Neuronal stem cell (in vitro differentiated cells): Measurements from ENCODE around the gene VPS13D.

Experiments
- DNase-seq: peaks from one replicate; pipeline ENCODE4 v3.0.0-alpha.2; 2013; ENCODE audit warnings: low spot score
- H2AFZ ChIP-seq: one replicate; pipeline ENCODE4 v1.6.1; 2013; ENCODE audit warnings: mild to moderate bottlenecking, low read length, inconsistent platforms
- H2AK5ac ChIP-seq: 2 replicates; pipeline ENCODE4 v1.6.1; 2013; ENCODE audit warnings: low read depth, mild to moderate bottlenecking, inconsistent platforms, low read length, moderate library complexity, mixed read lengths
- H2BK120ac ChIP-seq: 2 replicates; pipeline ENCODE4 v1.6.1; 2013; ENCODE audit warnings: low read depth, mild to moderate bottlenecking, inconsistent platforms, low read length, moderate library complexity, mixed read lengths
- H2BK12ac ChIP-seq: one replicate; pipeline ENCODE4 v1.6.1; 2013; ENCODE audit warnings: low read length, inconsistent platforms
- H2BK15ac ChIP-seq: 2 replicates; pipeline ENCODE4 v1.6.1; 2013; ENCODE audit warnings: mild to moderate bottlenecking, low read length, inconsistent platforms, mixed read lengths
- H2BK5ac ChIP-seq: one replicate; pipeline ENCODE4 v1.6.1; 2013; ENCODE audit warnings: inconsistent platforms, mild to moderate bottlenecking, low read length, moderate library complexity
- H3K14ac ChIP-seq: one replicate; pipeline ENCODE4 v1.6.1; 2013; ENCODE audit warnings: low read length, inconsistent platforms
- H3K18ac ChIP-seq: 2 replicates; pipeline ENCODE4 v1.6.1; 2013; ENCODE audit warnings: low read length, inconsistent platforms
- H3K23ac ChIP-seq: 2 replicates; pipeline ENCODE4 v1.6.1; 2013; ENCODE audit warnings: low read depth, mild to moderate bottlenecking, mixed read lengths, low read length, inconsistent platforms; ENCODE audit not compliant: poor library complexity
- H3K27ac ChIP-seq: replicated peaks from 3 replicates; pipeline ENCODE4 v1.5.1; 2013; ENCODE audit warnings: low read length, inconsistent platforms
- H3K27me3 ChIP-seq, 3 experiments: 2 replicates each; pipeline ENCODE4 v1.6.1; 2013; ENCODE audit warnings: low read length in 3 of 3, mild to moderate bottlenecking in 2 of 3, inconsistent platforms in 1 of 3, low read depth in 1 of 3, mixed read lengths in 1 of 3, moderate library complexity in 1 of 3; ENCODE audit not compliant: control insufficient read depth in 3 of 3, insufficient read depth in 3 of 3
- H3K36me3 ChIP-seq, 2 donors: replicated peaks in 1 of 2; 2 replicates each; pipeline ENCODE4 v1.6.1; 2013; ENCODE audit warnings: low read length in 2 of 2; ENCODE audit not compliant: control insufficient read depth in 2 of 2, insufficient read depth in 2 of 2
- H3K4ac ChIP-seq: 2 replicates; pipeline ENCODE4 v1.6.1; 2013; ENCODE audit warnings: inconsistent platforms, mild to moderate bottlenecking, low read length, moderate library complexity
- H3K4me1 ChIP-seq, 2 donors: 1 replicate in 1 of 2; 2 replicates in 1 of 2; pipeline ENCODE4 v1.6.1; 2013; ENCODE audit warnings: low read length in 2 of 2, low read depth in 1 of 2; ENCODE audit not compliant: control insufficient read depth in 2 of 2, insufficient read depth in 1 of 2
- H3K4me2 ChIP-seq: one replicate; pipeline ENCODE4 v1.6.1; 2013; ENCODE audit warnings: mild to moderate bottlenecking, low read length, inconsistent platforms; ENCODE audit not compliant: insufficient read depth, poor library complexity, severe bottlenecking
- H3K4me3 ChIP-seq, 2 donors: 2 replicates each; pipeline ENCODE4 v1.5.1; 2013; ENCODE audit warnings: low read length in 2 of 2, mild to moderate bottlenecking in 2 of 2, inconsistent platforms in 1 of 2, moderate library complexity in 1 of 2
- H3K79me1 ChIP-seq: one replicate; pipeline ENCODE4 v1.6.1; 2013; ENCODE audit warnings: low read depth, mild to moderate bottlenecking, inconsistent platforms, low read length, moderate library complexity
- H3K9ac ChIP-seq: one replicate; pipeline ENCODE4 v1.6.1; 2013; ENCODE audit warnings: mild to moderate bottlenecking, low read depth, low read length, inconsistent platforms; ENCODE audit not compliant: poor library complexity
- H3K9me3 ChIP-seq, 2 donors: replicated peaks in 1 of 2; 2 replicates each; pipeline versions ENCODE3 to v1.6.1; 2013; ENCODE audit warnings: low read length in 2 of 2, mild to moderate bottlenecking in 2 of 2, inconsistent platforms in 1 of 2, low read depth in 1 of 2, mixed read lengths in 1 of 2, moderate library complexity in 1 of 2; ENCODE audit not compliant: control insufficient read depth in 2 of 2, insufficient read depth in 1 of 2
- H4K8ac ChIP-seq: one replicate; pipeline ENCODE4 v1.6.1; 2013; ENCODE audit warnings: low read depth, mild to moderate bottlenecking, inconsistent platforms, low read length, moderate library complexity
- H4K91ac ChIP-seq: one replicate; pipeline ENCODE4 v1.6.1; 2013; ENCODE audit warnings: low read length, low read depth, mild to moderate bottlenecking, inconsistent platforms; ENCODE audit not compliant: poor library complexity
- WGBS, 2 donors: extraction: QIAGEN DNeasy Blood & Tissue Kit; methylation state at CpG; one replicate each; pipeline ENCODE4 v1.1.7; 2013; ENCODE audit warnings: missing lambda C conversion rate in 2 of 2, mixed read lengths in 1 of 2; ENCODE audit not compliant: insufficient read length in 2 of 2, insufficient replicate concordance in 1 of 2; ENCODE audit errors: extremely low coverage in 2 of 2; 5-methylcytosine and 5-hydroxymethylcytosine counted together

The VPS13D gene

DNA sequence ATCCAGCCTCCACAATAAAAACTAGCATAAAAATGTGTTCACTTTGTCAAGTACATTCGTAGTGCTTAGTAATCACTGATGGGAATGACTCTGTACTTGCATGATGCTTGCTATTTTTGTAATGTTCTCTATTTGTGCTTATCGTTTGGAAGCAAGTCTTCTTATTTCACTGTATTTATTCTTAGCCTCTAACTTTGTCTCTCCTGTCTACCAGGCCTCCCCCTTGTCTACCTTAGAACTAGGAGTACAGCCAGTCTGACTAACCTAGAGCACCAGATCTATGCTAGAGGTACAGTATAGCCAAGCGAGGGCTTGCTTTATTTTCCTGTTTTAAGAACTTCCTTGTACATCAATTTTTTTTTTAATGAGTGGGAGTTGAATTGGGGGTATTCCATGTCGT, 108.2 kb downstream of the VPS13D start:
- WGBS, 2 donors: no CpG with 5 or more reads among the region's 4 CpGs
- H3K4me3 ChIP-seq: no peak overlapping the region
- H3K36me3 ChIP-seq: peaks cover 2 to 25% of the 10 kb centered on the region in 2 donors

DNA sequence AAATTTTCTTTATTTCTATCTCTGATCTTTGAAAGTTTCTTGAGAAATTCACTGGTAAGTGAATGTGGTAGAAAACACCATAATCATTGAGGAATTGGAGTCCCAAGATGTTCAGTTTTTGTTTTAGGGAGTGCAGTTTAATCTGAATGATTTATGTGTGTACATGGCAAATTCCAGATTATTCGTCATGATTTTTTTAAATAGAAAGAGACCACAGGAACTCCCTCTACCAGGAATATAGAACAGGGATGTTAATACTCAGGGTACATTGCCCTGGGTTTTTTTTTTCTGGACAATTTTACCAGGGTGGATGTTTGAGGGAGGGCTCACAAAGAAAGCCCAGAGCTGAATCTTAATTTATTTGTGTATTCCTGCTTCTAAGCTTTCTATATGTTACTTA, 109.0 kb downstream of the VPS13D start:
- Histone ChIP-seq H3K4me1 (peaks cover 6 to 14% of the 10 kb centered on the region in 2 donors), H2BK15ac (no peak overlapping the region), H3K79me1 (no peaks in the 10 kb centered on the region), H4K8ac (no peak overlapping the region), H3K36me3 (peaks cover 0 to 21% of the 10 kb centered on the region in 2 donors), H3K4me3 (no peak overlapping the region), H2AK5ac (no peak overlapping the region), H3K18ac (no peak overlapping the region), H2AFZ (no peak overlapping the region), H3K27ac (no peak overlapping the region), H3K9me3 (no peaks in the 10 kb centered on the region), H4K91ac (no peak overlapping the region), H3K4ac (no peak overlapping the region), H3K27me3 (no peaks in the 10 kb centered on the region), H3K9ac (no peak overlapping the region), H3K4me2 (no peak overlapping the region), H3K23ac (no peak overlapping the region), H2BK12ac (no peak overlapping the region), H2BK5ac (no peak overlapping the region), H3K14ac (no peak overlapping the region), H2BK120ac (no peak overlapping the region)
- no peak for DNase-seq
- no CpG with 5 or more reads among the region's 1 CpG for WGBS, 2 donors

More for the DNA sequence above, 108.2 kb downstream of the VPS13D start:
- no peak overlapping the region for H3K18ac ChIP-seq
- no peak overlapping the region for H3K9ac ChIP-seq
- H3K23ac ChIP-seq: no peak overlapping the region
- no peaks in the 10 kb centered on the region for H3K9me3 ChIP-seq
- peaks cover 6 to 14% of the 10 kb centered on the region in 2 donors for H3K4me1 ChIP-seq
- no peak overlapping the region for H2BK120ac ChIP-seq
- H3K27ac ChIP-seq: no peak overlapping the region
- H2AK5ac ChIP-seq: no peak overlapping the region
- H2BK5ac ChIP-seq: no peak overlapping the region
- H2BK12ac ChIP-seq: no peak overlapping the region
- H4K8ac ChIP-seq: no peak overlapping the region
- H3K14ac ChIP-seq: no peak overlapping the region
- DNase-seq: no peak
- no peaks in the 10 kb centered on the region for H3K79me1 ChIP-seq
- H3K27me3 ChIP-seq: no peaks in the 10 kb centered on the region
- H4K91ac ChIP-seq: no peak overlapping the region
- no peak overlapping the region for H2BK15ac ChIP-seq
- H3K4me2 ChIP-seq: no peak overlapping the region
- H2AFZ ChIP-seq: no peak overlapping the region
- no peak overlapping the region for H3K4ac ChIP-seq

DNA sequence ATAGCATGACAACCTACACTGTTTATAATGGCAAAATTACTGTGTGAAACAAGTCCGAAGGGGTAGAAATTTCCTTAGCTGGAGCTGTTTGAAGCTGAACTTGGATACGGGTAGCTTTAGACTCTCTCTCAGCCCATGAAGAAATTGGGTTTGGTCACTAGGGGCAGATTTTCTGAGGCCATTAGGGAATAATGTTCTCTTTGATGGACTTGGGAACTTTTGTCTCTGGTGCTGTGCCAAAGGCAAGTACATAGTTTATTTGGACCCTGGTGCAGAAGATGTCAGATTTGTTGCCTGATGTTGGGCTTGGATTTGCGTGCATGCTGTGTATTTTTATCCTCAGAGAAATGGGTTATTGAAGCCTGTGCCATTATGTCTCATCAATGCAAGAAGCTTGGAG, 109.6 kb downstream of the VPS13D start:
- no peak overlapping the region for H2AK5ac ChIP-seq
- H3K18ac ChIP-seq: no peak overlapping the region
- H4K8ac ChIP-seq: no peak overlapping the region
- no peaks in the 10 kb centered on the region for H3K9me3 ChIP-seq
- H3K9ac ChIP-seq: no peak overlapping the region
- peaks cover 0 to 15% of the 10 kb centered on the region in 2 donors for H3K36me3 ChIP-seq
- DNase-seq: no peak
- no peak overlapping the region for H3K4me2 ChIP-seq
- H2BK15ac ChIP-seq: no peak overlapping the region
- no peaks in the 10 kb centered on the region for H3K27me3 ChIP-seq
- no peak overlapping the region for H4K91ac ChIP-seq
- H2AFZ ChIP-seq: no peak overlapping the region
- no peak overlapping the region for H2BK12ac ChIP-seq
- WGBS, 2 donors: no CpG with 5 or more reads among the region's 3 CpGs
- no peak overlapping the region for H3K4me3 ChIP-seq
- H3K27ac ChIP-seq: no peak overlapping the region
- no peak overlapping the region for H3K4ac ChIP-seq
- no peak overlapping the region for H2BK5ac ChIP-seq
- H3K23ac ChIP-seq: no peak overlapping the region
- H3K14ac ChIP-seq: no peak overlapping the region
- no peak overlapping the region for H2BK120ac ChIP-seq
- H3K4me1 ChIP-seq: peaks cover 6 to 14% of the 10 kb centered on the region in 2 donors
- no peaks in the 10 kb centered on the region for H3K79me1 ChIP-seq

DNA sequence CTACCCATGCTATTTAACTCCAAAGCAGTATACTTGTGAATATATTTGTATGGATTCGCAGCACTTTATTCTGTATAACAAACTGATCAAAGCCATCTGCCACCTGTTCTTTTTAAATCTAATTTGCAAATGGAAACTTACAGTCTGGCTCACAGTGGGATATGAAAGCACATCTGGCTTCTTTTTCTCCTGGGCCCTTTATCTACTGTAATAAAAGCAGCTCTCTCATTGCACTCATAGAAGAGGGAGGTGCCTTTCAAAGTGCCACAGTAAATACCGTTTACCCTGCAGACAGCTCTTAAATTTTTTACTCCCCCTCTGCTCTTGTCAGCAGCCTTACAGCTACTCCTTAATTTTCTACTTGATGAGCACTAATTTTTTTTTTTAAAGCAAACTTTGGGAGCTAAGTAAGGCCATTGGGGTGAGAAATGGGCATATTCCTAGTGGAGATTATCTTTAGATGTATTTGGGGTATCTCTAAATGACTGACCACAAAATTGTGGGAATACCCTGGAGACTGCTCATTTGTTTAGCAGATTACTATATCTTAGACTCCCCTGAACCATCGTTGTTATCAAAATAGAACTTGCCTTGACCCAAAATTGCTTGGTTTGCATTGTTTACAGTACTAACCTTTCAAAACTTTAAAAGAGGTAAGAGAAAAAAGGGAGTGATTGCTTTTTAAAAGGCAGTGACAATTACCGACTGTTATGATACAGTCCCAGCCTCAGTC, 110.1 kb downstream of the VPS13D start:
- Histone ChIP-seq H4K8ac (no peak overlapping the region), H3K18ac (no peak overlapping the region), H2BK15ac (no peak overlapping the region), H3K9me3 (no peaks in the 10 kb centered on the region), H3K4me3 (no peak overlapping the region), H3K36me3 (peaks cover 0 to 12% of the 10 kb centered on the region in 2 donors), H3K4me2 (no peak overlapping the region), H2BK12ac (no peak overlapping the region), H2AK5ac (no peak overlapping the region), H3K14ac (no peak overlapping the region), H3K4me1 (peaks cover 6 to 14% of the 10 kb centered on the region in 2 donors), H2BK5ac (no peak overlapping the region), H3K9ac (no peak overlapping the region), H4K91ac (no peak overlapping the region), H3K4ac (no peak overlapping the region), H3K27me3 (no peaks in the 10 kb centered on the region), H3K27ac (no peak overlapping the region), H3K23ac (no peak overlapping the region), H3K79me1 (no peaks in the 10 kb centered on the region), H2AFZ (no peak overlapping the region), H2BK120ac (no peak overlapping the region)
- DNase-seq: no peak
- no CpG with 5 or more reads among the region's 4 CpGs for WGBS, 2 donors
